Kidney epithelial cell (primary cell): ENCODE measurements around the gene NOL4L. TPM values are rescaled to one million over a fixed set of nuclear protein-coding genes. Genes with fewer than 3 reads are reported as not detected.

Source experiments
- DNase-seq: peaks from one replicate; pipeline ENCODE4 v3.0.0-alpha.2; 2010; ENCODE audit warnings: low read depth
- H3K27me3 ChIP-seq: 2 replicates; pipeline ENCODE4 v1.6.0; 2011; ENCODE audit warnings: low read length; ENCODE audit not compliant: control insufficient read depth, insufficient read depth
- H3K36me3 ChIP-seq: 2 replicates; pipeline ENCODE4 v1.5.1; 2011; ENCODE audit warnings: low read length; ENCODE audit not compliant: control insufficient read depth, insufficient read depth
- H3K4me3 ChIP-seq: 2 replicates; pipeline ENCODE4 v1.5.1; 2011; ENCODE audit warnings: low read depth, mild to moderate bottlenecking, control low read depth, low read length
- CTCF ChIP-seq: IDR thresholded peaks from 2 replicates; pipeline ENCODE4 v1.5.1; 2011; ENCODE audit warnings: mild to moderate bottlenecking, moderate library complexity, low read length, control low read depth, inconsistent platforms; ENCODE audit not compliant: insufficient read depth, poor library complexity, severe bottlenecking
- total RNA-seq: library from RNA; depleted of rRNA; stranded (reverse); fragments of >200 nt; gene quantifications from 2 replicates; pipeline ENCODE4 v1.2.3, GENCODE V29; 2015

Gene NOL4L
- total RNA-seq, 1 donor from 2014 or later, result 31.4 TPM

- Histone ChIP-seq H3K36me3 (no peaks in the 10 kb centered on the region), H3K4me3 (no peak overlapping the region), H3K27me3 (peaks cover 10% of the 10 kb centered on the region)
- DNase-seq, result no peak
- TF ChIP-seq CTCF, result no peak
These were observed 24.6 kb downstream of the NOL4L start for GRCh38 chr20:32560482-32560988.

DNA sequence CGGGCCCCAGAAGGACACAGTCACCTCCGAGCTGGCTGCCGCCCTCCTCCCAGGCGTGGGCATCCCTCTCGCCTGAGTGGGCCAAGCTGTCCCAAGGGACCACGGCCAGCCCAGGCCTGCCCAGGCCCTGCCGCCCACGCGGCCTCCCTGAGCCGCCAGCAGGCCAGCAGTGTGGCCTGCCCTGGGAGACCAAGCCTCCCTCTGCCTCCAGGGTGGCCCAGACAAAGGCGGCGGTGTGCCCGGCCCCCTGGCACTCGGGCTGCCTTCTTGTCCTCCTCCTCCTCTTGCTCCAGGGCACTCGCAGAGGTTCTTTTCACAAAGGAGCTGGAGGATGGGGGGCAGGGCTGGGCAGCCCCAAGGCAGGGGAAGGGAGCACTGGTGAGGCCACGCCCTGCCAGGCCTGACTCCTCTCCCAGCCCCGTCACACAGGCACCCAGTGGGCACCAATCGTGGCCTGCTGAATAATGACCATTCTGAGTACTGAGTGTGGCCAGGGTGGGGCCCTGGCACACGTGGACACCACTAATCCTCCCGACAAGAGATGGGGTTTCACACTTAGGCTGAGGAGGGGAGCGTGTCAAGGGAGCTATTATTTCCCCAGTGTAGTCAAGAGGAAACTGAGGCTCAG lies 25.3 kb downstream of the NOL4L start:
- peaks cover 10% of the 10 kb centered on the region for H3K27me3 ChIP-seq
- H3K36me3 ChIP-seq, result no peaks in the 10 kb centered on the region
- DNase-seq, result no peak

GRCh38 chr20:32559205-32559752 lies 25.9 kb downstream of the NOL4L start:
- peaks cover 10% of the 10 kb centered on the region for H3K27me3 ChIP-seq
- no peak for DNase-seq
- TF ChIP-seq CTCF, result no peak
- no peak overlapping the region for H3K4me3 ChIP-seq
- no peaks in the 10 kb centered on the region for H3K36me3 ChIP-seq

More for the DNA sequence above, 25.3 kb downstream of the NOL4L start:
- no peak for TF ChIP-seq CTCF
- no peak overlapping the region for H3K4me3 ChIP-seq

GRCh38 chr20:32558526-32558925 lies 26.6 kb downstream of the NOL4L start:
- H3K4me3 ChIP-seq, result no peak overlapping the region
- DNase-seq, result no peak
- H3K36me3 ChIP-seq, result no peaks in the 10 kb centered on the region
- peaks cover 10% of the 10 kb centered on the region for H3K27me3 ChIP-seq
- TF ChIP-seq CTCF, result no peak

- peaks cover 8% of the 10 kb centered on the region for H3K27me3 ChIP-seq
- DNase-seq, result no peak
- TF ChIP-seq CTCF, result no peak
These were observed 27.8 kb downstream of the NOL4L start for GRCh38 chr20:32557319-32557718.

More at GRCh38 chr20:32557319-32557718, 27.8 kb downstream of the NOL4L start:
- Histone ChIP-seq H3K36me3 (no peaks in the 10 kb centered on the region), H3K4me3 (no peak overlapping the region)
